B cell (primary cell): Measurements from ENCODE around the gene SLC40A1. TPM values are rescaled to one million over a fixed set of nuclear protein-coding genes. Genes with fewer than 3 reads are reported as not detected.
A peak's percentile ranks its signal among the peaks of the same experiment; 100 is the strongest.

ENCODE experiments used
- ATAC-seq: fragments of 200-7000 bp; cut with Tn5 transposase; one replicate; pipeline ENCODE4 v1.10.0; 2021; ENCODE audit warnings: low read depth, mild to moderate bottlenecking, moderate number of reproducible peaks, moderate library complexity
- CTCF ChIA-PET: fragments of 350-600 bp; sonication (Branson Sonifier 250); formaldehyde crosslinking; loops from one replicate; lab custom pipeline; 2021; ENCODE audit warnings: antibody characterized with exemption, inconsistent platforms; lab: Charles Lee
- POLR2A ChIA-PET: fragments of 350-600 bp; sonication (Branson Sonifier 250); formaldehyde crosslinking; loops from one replicate; lab custom pipeline; 2021; ENCODE audit warnings: antibody characterized with exemption; lab: Charles Lee
- DNase-seq: peaks from one replicate; pipeline ENCODE4 v3.0.0; 2013
- H2AFZ ChIP-seq: 2 replicates; pipeline ENCODE4 v1.6.1; 2012; ENCODE audit warnings: mild to moderate bottlenecking, low read depth, low read length; ENCODE audit not compliant: insufficient read depth, poor library complexity, severe bottlenecking
- H3K27ac ChIP-seq, 2 donors: 1 replicate in 1 of 2; 2 replicates in 1 of 2; pipeline ENCODE4 v1.5.1; 2012 to 2013; ENCODE audit warnings: low read length in 2 of 2, mild to moderate bottlenecking in 2 of 2, moderate library complexity in 1 of 2
- H3K27me3 ChIP-seq, 4 experiments: fragments of 200-600 bp in 1 of 4; sonication (generic) in 1 of 4; replicated peaks in 1 of 4; 1 replicate in 2 of 4; 2 replicates in 2 of 4; pipeline versions ENCODE4 v1.6.1 to v1.7.0; 2013 to 2016; ENCODE audit warnings: low read length in 3 of 4, mild to moderate bottlenecking in 2 of 4, mixed read lengths in 1 of 4, moderate library complexity in 1 of 4; ENCODE audit not compliant: insufficient read depth in 4 of 4, control insufficient read depth in 3 of 4; ENCODE audit errors: control extremely low read depth in 1 of 4
- H3K36me3 ChIP-seq, 2 experiments: replicated peaks in 1 of 2; 1 replicate in 1 of 2; 2 replicates in 1 of 2; pipeline versions ENCODE4 v1.6.1 to v1.7.1; 2013; ENCODE audit warnings: low read length in 1 of 2; ENCODE audit not compliant: insufficient read depth in 2 of 2, control insufficient read depth in 1 of 2; ENCODE audit errors: control extremely low read depth in 1 of 2, extremely low read depth in 1 of 2
- H3K4me1 ChIP-seq, 2 donors: fragments of 200-600 bp in 1 of 2; sonication (generic) in 1 of 2; 1 replicate in 1 of 2; 2 replicates in 1 of 2; pipeline versions ENCODE4 v1.5.1 to v1.6.1; 2013 to 2017; ENCODE audit warnings: low read length in 2 of 2; ENCODE audit not compliant: control insufficient read depth in 2 of 2, insufficient read depth in 2 of 2
- H3K4me2 ChIP-seq: replicated peaks from 2 replicates; pipeline ENCODE3; 2012; ENCODE audit warnings: mild to moderate bottlenecking, low read depth, low read length; ENCODE audit not compliant: poor library complexity, severe bottlenecking
- H3K4me3 ChIP-seq, 5 experiments: fragments of 200-600 bp in 1 of 5; sonication (generic) in 1 of 5; 1 replicate in 3 of 5; 2 replicates in 2 of 5; pipeline versions ENCODE4 v1.5.1 to v1.7.0; 2011 to 2016; ENCODE audit warnings: low read length in 4 of 5, mild to moderate bottlenecking in 4 of 5, low read depth in 2 of 5, control low read depth in 1 of 5, moderate library complexity in 1 of 5; ENCODE audit not compliant: insufficient read depth in 1 of 5; ENCODE audit errors: control extremely low read depth in 1 of 5, extremely low read depth in 1 of 5
- H3K79me2 ChIP-seq: fragments of 200-600 bp; sonication (generic); one replicate; pipeline ENCODE4 v1.6.0; 2016; ENCODE audit warnings: low read length; ENCODE audit not compliant: control insufficient read depth, insufficient read depth
- H3K9ac ChIP-seq: fragments of 200-600 bp; sonication (generic); 2 replicates; pipeline ENCODE4 v1.6.1; 2017; ENCODE audit warnings: mild to moderate bottlenecking, low read length, moderate library complexity
- H3K9me3 ChIP-seq, 3 donors: one replicate each; pipeline versions ENCODE4 v1.6.1 to v1.7.1; 2013; ENCODE audit warnings: low read length in 2 of 3; ENCODE audit not compliant: control insufficient read depth in 2 of 3, insufficient read depth in 1 of 3; ENCODE audit errors: control extremely low read depth in 1 of 3
- H4K20me1 ChIP-seq: 2 replicates; pipeline ENCODE4 v1.6.0; 2012; ENCODE audit warnings: mild to moderate bottlenecking, low read length; ENCODE audit not compliant: insufficient read depth, control insufficient read depth, poor library complexity, severe bottlenecking
- H3K27ac Mint-ChIP-seq: one replicate; pipeline ENCODE4 v1.8.0; 2021; ENCODE audit warnings: mixed read lengths
- H3K27me3 Mint-ChIP-seq: one replicate; pipeline ENCODE4 v1.8.0; 2021; ENCODE audit warnings: mixed read lengths
- H3K4me1 Mint-ChIP-seq: one replicate; pipeline ENCODE4 v1.8.0; 2021; ENCODE audit warnings: mixed read lengths
- H3K4me3 Mint-ChIP-seq: one replicate; pipeline ENCODE4 v1.8.0; 2021; ENCODE audit warnings: mixed read lengths
- H3K9me3 Mint-ChIP-seq: one replicate; pipeline ENCODE4 v1.8.0; 2022; ENCODE audit warnings: mixed read lengths; ENCODE audit not compliant: insufficient read depth
- EZH2 ChIP-seq: IDR thresholded peaks from 2 replicates; pipeline ENCODE4 v1.6.1; 2012; ENCODE audit warnings: borderline replicate concordance, low read depth, mild to moderate bottlenecking, moderate library complexity, low read length; ENCODE audit not compliant: insufficient read depth, poor library complexity, severe bottlenecking
- WGBS: methylation state at CpG from one replicate; pipeline ENCODE4 v1.1.5; 2013; ENCODE audit warnings: missing lambda C conversion rate; ENCODE audit not compliant: insufficient coverage; 5-methylcytosine and 5-hydroxymethylcytosine counted together
- intact Hi-C: fragments of 100-400 bp; cut with micrococcal nuclease; formaldehyde crosslinking; loops from one replicate; pipeline ENCODE4 v1.10.0; 2022
- polyA plus RNA-seq: library from polyadenylated mRNA; depleted of rRNA; stranded (reverse); fragments of >200 nt; gene quantifications from 2 replicates; pipeline ENCODE4 v1.2.3, GENCODE V29; 2012
- total RNA-seq, 2 donors: library from RNA; stranded (reverse); fragments of 120-200 nt in 1 of 2; gene quantifications; 1 replicate in 1 of 2; 2 replicates in 1 of 2; pipeline versions ENCODE4 v1.2.3 to v1.2.4, GENCODE V29; 2013 to 2022
- TF ChIP-seq, protein P1 (sequence below): fragments of 200-600 bp; IDR thresholded peaks from one replicate; pipeline ENCODE4 v1.8.0; 2022; ENCODE audit warnings: antibody characterized with exemption, mild to moderate bottlenecking

Gene SLC40A1
- total and polyA plus RNA-seq, 2 donors (not counting 1 experiment from before 2014, with no cell fraction given): 0.07 to 0.39 TPM

DNA sequence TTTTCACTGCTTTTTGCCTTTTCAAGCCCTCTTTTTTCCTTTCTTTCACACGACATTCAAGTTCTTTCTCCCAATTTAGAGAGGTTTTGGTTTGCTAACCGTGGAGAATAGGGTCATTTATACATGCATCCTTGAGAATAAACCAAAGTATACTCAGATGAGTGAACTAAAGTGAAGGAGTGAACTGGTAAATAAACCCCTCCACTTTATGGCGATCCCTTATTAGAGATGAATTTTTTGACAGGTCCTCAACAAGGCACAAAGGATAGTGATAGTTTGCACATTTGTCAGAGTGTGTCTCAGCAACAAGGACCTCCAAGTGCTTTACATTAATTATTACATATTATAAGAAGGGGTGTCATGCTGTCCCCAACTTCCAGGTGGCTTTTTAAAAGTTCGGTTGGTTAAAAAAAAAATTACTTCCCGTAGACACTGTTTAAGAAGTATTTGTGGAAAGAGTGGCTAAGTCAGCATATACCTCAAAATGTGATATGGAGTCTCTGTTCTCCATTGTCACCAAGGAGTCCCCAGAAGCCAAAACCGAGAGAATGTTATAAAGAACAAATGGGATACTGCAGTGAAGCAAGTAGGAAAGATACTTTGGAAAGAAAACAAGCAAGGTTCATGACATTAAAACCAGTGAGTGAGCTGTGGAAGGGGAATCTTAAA lies 1.7 kb upstream of the SLC40A1 start:
- WGBS: no CpG with 5 or more reads among the region's 6 CpGs
- no peaks in the 10 kb centered on the region for H3K9me3 ChIP-seq

More for the DNA sequence above, 1.7 kb upstream of the SLC40A1 start:
- Mint-ChIP-seq H3K9me3 (no peaks in the 10 kb centered on the region), H3K4me1 (peaks cover 18% of the 10 kb centered on the region), H3K27ac (no peak overlapping the region), H3K4me3 (peak overlapping the region; percentile 60), H3K27me3 (peaks cover 50% of the 10 kb centered on the region)
- TF ChIP-seq, protein P1, sequence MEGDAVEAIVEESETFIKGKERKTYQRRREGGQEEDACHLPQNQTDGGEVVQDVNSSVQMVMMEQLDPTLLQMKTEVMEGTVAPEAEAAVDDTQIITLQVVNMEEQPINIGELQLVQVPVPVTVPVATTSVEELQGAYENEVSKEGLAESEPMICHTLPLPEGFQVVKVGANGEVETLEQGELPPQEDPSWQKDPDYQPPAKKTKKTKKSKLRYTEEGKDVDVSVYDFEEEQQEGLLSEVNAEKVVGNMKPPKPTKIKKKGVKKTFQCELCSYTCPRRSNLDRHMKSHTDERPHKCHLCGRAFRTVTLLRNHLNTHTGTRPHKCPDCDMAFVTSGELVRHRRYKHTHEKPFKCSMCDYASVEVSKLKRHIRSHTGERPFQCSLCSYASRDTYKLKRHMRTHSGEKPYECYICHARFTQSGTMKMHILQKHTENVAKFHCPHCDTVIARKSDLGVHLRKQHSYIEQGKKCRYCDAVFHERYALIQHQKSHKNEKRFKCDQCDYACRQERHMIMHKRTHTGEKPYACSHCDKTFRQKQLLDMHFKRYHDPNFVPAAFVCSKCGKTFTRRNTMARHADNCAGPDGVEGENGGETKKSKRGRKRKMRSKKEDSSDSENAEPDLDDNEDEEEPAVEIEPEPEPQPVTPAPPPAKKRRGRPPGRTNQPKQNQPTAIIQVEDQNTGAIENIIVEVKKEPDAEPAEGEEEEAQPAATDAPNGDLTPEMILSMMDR: no peak
- no peak for TF ChIP-seq EZH2
- intact Hi-C loops: no loop called here
- CTCF ChIA-PET: no interaction called here
- Histone ChIP-seq H2AFZ (no peak overlapping the region), H3K27me3 (peaks cover 0 to 26% (median 22%) of the 10 kb centered on the region in 4 experiments), H3K4me1 (peaks cover 12 to 15% of the 10 kb centered on the region in 2 donors), H3K4me3 (no peak overlapping the region), H3K79me2 (no peaks in the 10 kb centered on the region), H3K27ac (no peak overlapping the region), H3K36me3 (no peaks in the 10 kb centered on the region), H4K20me1 (no peaks in the 10 kb centered on the region), H3K4me2 (no peak overlapping the region), H3K9ac (no peak overlapping the region)
- DNase-seq: no peak
- no peak for ATAC-seq
- POLR2A ChIA-PET: no interaction called here
